ENCODE results near the gene TARP.

The TARP gene

DNA sequence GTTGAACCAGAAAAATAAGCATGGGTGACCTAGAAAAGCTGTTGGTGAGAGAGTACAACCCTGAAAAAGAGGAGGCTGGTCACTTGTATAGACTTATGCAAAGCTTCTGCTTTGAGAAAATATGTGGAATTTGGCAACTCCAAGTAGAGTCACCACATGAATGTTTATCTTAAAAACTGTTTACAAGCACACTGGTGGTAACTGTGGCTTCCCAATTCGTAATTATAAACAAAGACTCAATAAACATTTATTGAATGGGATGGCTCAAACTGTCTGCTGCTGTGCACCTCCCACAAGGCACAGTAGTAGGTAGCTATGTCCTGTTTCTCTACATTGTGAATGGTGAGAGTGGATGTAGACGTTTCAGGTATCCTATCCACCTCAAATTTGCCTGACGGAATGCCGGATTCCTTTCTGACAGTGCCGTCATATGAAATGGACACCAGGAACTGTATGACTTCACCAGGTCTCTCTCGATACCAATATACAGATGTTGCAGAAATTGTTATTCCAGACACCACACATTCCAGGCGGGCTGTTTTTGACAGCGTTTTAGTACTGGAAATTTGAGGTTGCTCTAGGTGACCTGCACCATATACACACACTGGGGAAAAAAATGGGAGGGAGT is 43.4 kb upstream of the TARP start:
- 86 to 89% methylated on average over 8 of the region's 8 CpGs for WGBS, 2 donors
- no peaks in the 10 kb centered on the region for H3K4me1 ChIP-seq
- intact Hi-C loops (cut with DNase I): loop anchor here (10.0 kb wide), 1 partner anchor 102 kb away; no protein-coding TSS in a partner anchor

DNA sequence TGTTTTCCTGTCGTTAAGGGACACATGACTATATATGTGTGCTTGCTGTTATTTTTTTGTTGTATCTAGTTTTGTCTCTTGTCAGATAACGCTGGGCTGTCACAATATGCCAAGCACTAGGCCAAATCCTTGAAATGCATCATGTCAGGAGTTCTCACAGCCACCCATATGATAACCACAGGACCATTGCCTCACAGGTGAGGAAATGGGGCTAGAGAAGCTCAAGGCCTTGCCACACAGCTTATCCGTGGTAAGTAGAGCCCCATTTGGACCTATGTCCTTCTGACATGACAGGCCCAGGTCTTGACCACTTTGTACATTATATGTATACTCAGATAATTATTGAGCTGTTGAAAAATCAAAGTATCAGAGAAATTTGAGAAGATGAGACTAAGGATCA is 42.0 kb upstream of the TARP start:
- Histone ChIP-seq H3K4me3 (replicated peaks in 1 of 3) (no peak overlapping the region), H3K36me3 (no peaks in the 10 kb centered on the region), H3K9me3 (no peaks in the 10 kb centered on the region), H3K27ac (no peak overlapping the region), H3K4me1 (peaks cover 11 to 12% of the 10 kb centered on the region in 2 donors), H3K27me3 (no peaks in the 10 kb centered on the region)
- 93 to 94% methylated on average over 3 of the region's 3 CpGs for WGBS, 2 donors
- no peak for TF ChIP-seq CTCF (IDR thresholded peaks at IDR 0.05)
- no peak for TF ChIP-seq POLR2A (IDR thresholded peaks at IDR 0.05)
- intact Hi-C loops (cut with DNase I): loop anchor here (10.0 kb wide), 1 partner anchor 101 kb away; no protein-coding TSS in a partner anchor
- DNase-seq: no peak

More for the DNA sequence above, 43.4 kb upstream of the TARP start:
- TF ChIP-seq POLR2A (IDR thresholded peaks at IDR 0.05): no peak
- no peak for TF ChIP-seq CTCF (IDR thresholded peaks at IDR 0.05)
- DNase-seq: no peak
- H3K36me3 ChIP-seq: no peaks in the 10 kb centered on the region
- H3K9me3 ChIP-seq: no peaks in the 10 kb centered on the region
- no peak overlapping the region for H3K4me3 ChIP-seq (replicated peaks in 1 of 3)
- no peaks in the 10 kb centered on the region for H3K27me3 ChIP-seq
- no peak overlapping the region for H3K27ac ChIP-seq

DNA sequence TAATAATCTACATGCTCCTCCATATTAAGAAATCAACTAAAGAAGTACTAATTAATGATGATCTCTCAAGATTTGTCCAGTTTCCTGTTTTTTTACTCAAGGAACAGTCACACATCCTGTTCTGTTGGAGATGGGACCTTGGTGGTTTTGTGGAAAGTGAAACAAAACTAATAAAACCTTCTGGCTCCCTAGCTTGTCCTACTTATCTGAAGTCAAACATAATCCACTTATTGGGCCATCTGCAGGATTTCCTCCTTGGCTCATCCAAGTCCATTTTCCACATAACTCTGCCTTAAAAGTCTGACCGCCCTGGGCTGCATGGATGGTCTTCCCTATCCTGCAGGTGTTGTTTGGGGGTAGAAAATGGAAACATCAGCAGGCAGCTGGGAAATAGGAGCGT is 39.4 kb upstream of the TARP start:
- H3K36me3 ChIP-seq: no peaks in the 10 kb centered on the region
- DNase-seq: no peak
- H3K4me1 ChIP-seq: peaks cover 11 to 15% of the 10 kb centered on the region in 2 donors
- intact Hi-C loops (cut with DNase I): loop anchor here (10.0 kb wide), 1 partner anchor 98 kb away; no protein-coding TSS in a partner anchor
- no peaks in the 10 kb centered on the region for H3K27me3 ChIP-seq
- peak overlapping the region in 1 of 3 donors; percentile 24 for H3K27ac ChIP-seq
- no peak overlapping the region for H3K4me3 ChIP-seq (replicated peaks in 1 of 3)
- TF ChIP-seq CTCF (IDR thresholded peaks at IDR 0.05) (no peak), POLR2A (IDR thresholded peaks at IDR 0.05) (no peak)
- 77 to 87% methylated on average over 2 of the region's 2 CpGs for WGBS, 2 donors
- no peaks in the 10 kb centered on the region for H3K9me3 ChIP-seq

DNA sequence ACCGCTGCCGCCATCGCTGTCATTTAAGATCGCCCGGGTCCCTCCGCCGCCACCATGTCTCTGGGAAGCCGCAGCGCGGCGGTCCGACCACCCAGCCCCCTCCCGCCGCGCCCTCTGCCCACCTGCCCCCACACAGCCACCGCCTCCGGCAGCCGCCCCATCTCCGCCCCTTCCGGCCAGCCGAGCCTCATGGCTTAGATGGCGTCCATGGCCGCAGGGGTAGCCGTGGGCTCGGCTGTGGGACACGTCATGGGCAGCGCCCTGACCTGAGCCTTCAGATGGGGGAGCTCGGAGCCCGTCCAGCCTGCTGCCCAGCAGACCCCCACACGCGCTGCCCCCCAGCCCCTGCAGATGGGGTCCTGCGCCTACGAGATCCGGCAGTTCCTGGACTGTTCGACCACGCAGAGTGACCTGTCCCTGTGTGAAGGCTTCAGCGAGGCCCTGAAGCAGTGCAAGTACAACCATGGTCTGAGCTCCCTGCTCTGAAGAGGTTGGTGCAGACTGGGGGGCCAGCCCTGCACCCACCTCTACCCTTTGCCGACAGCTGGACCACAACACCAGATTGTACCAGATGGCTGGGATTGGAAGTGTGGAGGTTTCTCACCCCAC is 38.0 kb upstream of the TARP start:
- H3K4me1 ChIP-seq: peaks cover 11 to 21% of the 10 kb centered on the region in 2 donors
- H3K27ac ChIP-seq: peak overlapping the region in 2 of 3 donors; percentile 32 to 49
- H3K9me3 ChIP-seq: no peaks in the 10 kb centered on the region
- H3K36me3 ChIP-seq: no peaks in the 10 kb centered on the region
- H3K27me3 ChIP-seq: no peaks in the 10 kb centered on the region
- DNase-seq: peak; percentile 45 to 61
- intact Hi-C loops (cut with DNase I): loop anchor here (10.0 kb wide), 1 partner anchor 97 kb away; no protein-coding TSS in a partner anchor
- 27 to 28% methylated on average over 26 of the region's 38 CpGs for WGBS, 2 donors
- H3K4me3 ChIP-seq (replicated peaks in 1 of 3): peak overlapping the region in 2 of 3 donors; percentile 40 to 42
- TF ChIP-seq POLR2A (IDR thresholded peaks at IDR 0.05) (peak in 1 of 2 donors; percentile 43), CTCF (IDR thresholded peaks at IDR 0.05) (no peak)

DNA sequence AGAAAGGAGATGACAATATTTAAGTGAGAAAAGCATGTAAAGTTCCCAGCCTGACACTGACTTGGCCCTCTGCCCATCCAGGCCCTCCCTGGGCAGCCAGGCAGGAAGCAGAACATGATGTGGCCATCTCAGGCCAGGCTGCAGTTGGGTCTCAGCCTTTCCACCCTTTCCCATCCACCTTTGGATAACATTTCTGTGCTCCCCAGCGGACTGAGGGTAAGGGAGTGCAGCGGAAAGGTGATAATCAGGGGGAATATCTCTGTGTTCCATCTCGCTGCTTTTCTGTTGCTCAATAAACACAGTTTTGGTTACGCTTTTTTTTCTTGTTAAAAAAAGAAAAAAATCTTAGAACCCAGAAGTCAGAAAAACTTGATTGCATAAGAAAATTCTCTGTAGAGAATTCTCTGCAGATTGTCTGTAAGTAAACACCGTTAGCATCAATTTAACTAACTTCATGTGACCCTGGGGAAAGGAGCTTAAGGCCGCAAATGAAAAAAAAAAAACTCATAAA is 37.2 kb upstream of the TARP start:
- H3K27me3 ChIP-seq: no peaks in the 10 kb centered on the region
- H3K9me3 ChIP-seq: no peaks in the 10 kb centered on the region
- TF ChIP-seq POLR2A (IDR thresholded peaks at IDR 0.05) (no peak), CTCF (IDR thresholded peaks at IDR 0.05) (no peak)
- DNase-seq: peak; percentile 76 to 82
- H3K4me3 ChIP-seq (replicated peaks in 1 of 3): no peak overlapping the region
- WGBS, 2 donors: 27 to 48% methylated on average over 6 of the region's 6 CpGs
- intact Hi-C loops (cut with DNase I): loop anchor here (10.0 kb wide), 1 partner anchor 96 kb away; no protein-coding TSS in a partner anchor
- peak overlapping the region in 2 of 3 donors; percentile 8 to 32 for H3K27ac ChIP-seq
- no peaks in the 10 kb centered on the region for H3K36me3 ChIP-seq
- H3K4me1 ChIP-seq: peaks cover 11 to 27% of the 10 kb centered on the region in 2 donors
